DOHH2 (cell line): ENCODE measurements around the gene TCTN1.

Experiments
- H3F3A ChIP-seq: fragments of 200-600 bp; sonication (generic), shearing (Covaris generic); 2 replicates; pipeline ENCODE4 v1.6.0; 2016; ENCODE audit warnings: antibody characterized with exemption, mild to moderate bottlenecking; ENCODE audit not compliant: control insufficient read depth, insufficient read depth
- H3K27ac ChIP-seq: fragments of 200-600 bp; sonication (generic); 2 replicates; pipeline ENCODE4 v1.5.1; 2014; ENCODE audit warnings: low read depth, mild to moderate bottlenecking, low read length, moderate library complexity
- H3K27me3 ChIP-seq: fragments of 200-600 bp; sonication (generic); 2 replicates; pipeline ENCODE4 v1.6.1; 2014; ENCODE audit warnings: mild to moderate bottlenecking, low read length, mixed read lengths; ENCODE audit not compliant: control insufficient read depth
- H3K36me3 ChIP-seq: fragments of 200-600 bp; sonication (generic); 2 replicates; pipeline ENCODE4 v1.6.1; 2014; ENCODE audit warnings: mild to moderate bottlenecking, low read length, moderate library complexity, mixed read lengths; ENCODE audit not compliant: control insufficient read depth
- H3K4me1 ChIP-seq: fragments of 200-600 bp; sonication (generic); 2 replicates; pipeline ENCODE4 v1.6.1; 2014; ENCODE audit warnings: mild to moderate bottlenecking, low read length, mixed read lengths; ENCODE audit not compliant: control insufficient read depth
- H3K4me2 ChIP-seq: fragments of 200-600 bp; sonication (generic); 2 replicates; pipeline ENCODE4 v1.6.0; 2014; ENCODE audit warnings: mild to moderate bottlenecking, low read length, moderate library complexity
- H3K4me3 ChIP-seq: fragments of 200-600 bp; sonication (generic); 2 replicates; pipeline ENCODE4 v1.5.1; 2014; ENCODE audit warnings: mild to moderate bottlenecking, low read length, mixed read lengths
- H3K79me2 ChIP-seq: fragments of 200-600 bp; sonication (generic); 2 replicates; pipeline ENCODE4 v1.6.1; 2014; ENCODE audit warnings: mild to moderate bottlenecking, low read length, mixed read lengths; ENCODE audit not compliant: control insufficient read depth
- H3K9me2 ChIP-seq: fragments of 200-600 bp; sonication (generic); replicated peaks from 2 replicates; pipeline ENCODE4 v1.6.1; 2014; ENCODE audit warnings: mild to moderate bottlenecking, low read length, mixed read lengths; ENCODE audit not compliant: control insufficient read depth
- H3K9me3 ChIP-seq: fragments of 200-600 bp; sonication (generic); 2 replicates; pipeline ENCODE4 v1.6.1; 2014; ENCODE audit warnings: antibody characterized with exemption, low read length, mixed read lengths; ENCODE audit not compliant: control insufficient read depth, insufficient read depth
- H4K20me1 ChIP-seq: fragments of 200-600 bp; sonication (generic); 2 replicates; pipeline ENCODE4 v1.6.0; 2014; ENCODE audit warnings: low read depth, mild to moderate bottlenecking, antibody characterized with exemption, low read length, moderate library complexity; ENCODE audit not compliant: control insufficient read depth, insufficient read depth
- EZH2phosphoT487 ChIP-seq: fragments of 200-600 bp; sonication (generic); IDR thresholded peaks from 2 replicates; pipeline ENCODE4 v1.6.1; 2017; ENCODE audit warnings: borderline replicate concordance, mild to moderate bottlenecking, antibody characterized with exemption, low read length, moderate library complexity, mixed read lengths
- TF ChIP-seq, protein P1 (sequence below): fragments of 200-600 bp; sonication (generic); IDR thresholded peaks from one replicate; pipeline ENCODE4 v1.5.1; 2014; ENCODE audit warnings: antibody characterized with exemption, mild to moderate bottlenecking, low read depth, low read length; ENCODE audit not compliant: poor library complexity, severe bottlenecking

Gene TCTN1

DNA sequence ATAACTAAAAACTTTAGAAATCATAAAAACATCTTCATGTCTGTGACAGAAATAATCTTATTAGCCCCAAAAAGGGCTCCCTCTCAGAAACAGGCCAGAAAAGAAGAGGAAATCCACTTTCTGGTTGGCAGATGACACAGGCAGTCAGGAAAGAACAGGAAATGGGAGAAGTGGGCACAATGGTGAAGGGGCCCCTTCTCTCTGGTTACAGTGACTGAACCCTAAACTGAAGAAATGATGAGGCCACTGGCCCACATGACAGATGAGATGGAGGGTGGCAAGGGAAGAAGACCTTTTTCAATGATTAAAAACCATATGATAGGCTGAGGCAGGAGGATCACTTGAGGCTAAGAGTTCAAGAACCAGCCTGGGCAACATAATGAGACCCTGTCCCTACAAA lies 21.1 kb downstream of the TCTN1 start:
- no peaks in the 10 kb centered on the region for H3K9me2 ChIP-seq
- H3K9me3 ChIP-seq: no peaks in the 10 kb centered on the region
- peak overlapping the region; percentile 5; the same call in 1 of the 2 replicates for H3K4me3 ChIP-seq
- H3K79me2 ChIP-seq: no peaks in the 10 kb centered on the region
- no peak for TF ChIP-seq EZH2phosphoT487
- TF ChIP-seq, protein P1, sequence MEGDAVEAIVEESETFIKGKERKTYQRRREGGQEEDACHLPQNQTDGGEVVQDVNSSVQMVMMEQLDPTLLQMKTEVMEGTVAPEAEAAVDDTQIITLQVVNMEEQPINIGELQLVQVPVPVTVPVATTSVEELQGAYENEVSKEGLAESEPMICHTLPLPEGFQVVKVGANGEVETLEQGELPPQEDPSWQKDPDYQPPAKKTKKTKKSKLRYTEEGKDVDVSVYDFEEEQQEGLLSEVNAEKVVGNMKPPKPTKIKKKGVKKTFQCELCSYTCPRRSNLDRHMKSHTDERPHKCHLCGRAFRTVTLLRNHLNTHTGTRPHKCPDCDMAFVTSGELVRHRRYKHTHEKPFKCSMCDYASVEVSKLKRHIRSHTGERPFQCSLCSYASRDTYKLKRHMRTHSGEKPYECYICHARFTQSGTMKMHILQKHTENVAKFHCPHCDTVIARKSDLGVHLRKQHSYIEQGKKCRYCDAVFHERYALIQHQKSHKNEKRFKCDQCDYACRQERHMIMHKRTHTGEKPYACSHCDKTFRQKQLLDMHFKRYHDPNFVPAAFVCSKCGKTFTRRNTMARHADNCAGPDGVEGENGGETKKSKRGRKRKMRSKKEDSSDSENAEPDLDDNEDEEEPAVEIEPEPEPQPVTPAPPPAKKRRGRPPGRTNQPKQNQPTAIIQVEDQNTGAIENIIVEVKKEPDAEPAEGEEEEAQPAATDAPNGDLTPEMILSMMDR: no peak
- H3K27me3 ChIP-seq: no peaks in the 10 kb centered on the region
- H3K36me3 ChIP-seq: 0 out of 2 replicates have a peak, but pooled peaks cover 3% of the 10 kb centered on the region
- peak overlapping the region; percentile 53 for H3K27ac ChIP-seq
- H3K4me2 ChIP-seq: peak overlapping the region; percentile 55
- H3F3A ChIP-seq: peaks cover 10% of the 10 kb centered on the region
- H4K20me1 ChIP-seq: no peaks in the 10 kb centered on the region
- peaks cover 85% of the 10 kb centered on the region for H3K4me1 ChIP-seq

DNA sequence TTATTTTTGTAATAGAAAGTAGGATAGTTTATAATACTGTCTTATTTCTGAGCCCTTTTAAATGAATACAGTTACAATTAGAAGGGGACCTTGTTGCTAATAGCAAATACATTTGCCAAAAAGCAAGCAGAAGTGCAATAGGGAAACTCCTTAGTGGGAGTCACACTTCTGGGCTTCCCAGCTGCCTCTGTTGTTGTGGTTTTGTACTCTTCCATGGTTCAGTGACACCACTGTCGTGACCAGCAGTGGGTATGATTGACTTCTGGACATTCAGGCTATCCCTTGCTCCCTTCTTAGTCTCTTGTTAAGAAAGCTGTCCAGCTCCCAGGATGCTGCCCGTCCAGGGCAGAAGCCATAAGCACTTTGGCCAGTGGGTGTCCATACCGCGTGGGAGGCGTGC lies 22.6 kb downstream of the TCTN1 start:
- Histone ChIP-seq H3K79me2 (no peaks in the 10 kb centered on the region), H4K20me1 (no peaks in the 10 kb centered on the region), H3K36me3 (peaks cover 10% of the 10 kb centered on the region), H3K9me2 (no peaks in the 10 kb centered on the region), H3K4me2 (peak overlapping the region; percentile 55), H3K9me3 (no peaks in the 10 kb centered on the region), H3K4me1 (peaks cover 99% of the 10 kb centered on the region), H3K4me3 (peak overlapping the region; percentile 32), H3K27ac (peak overlapping the region; percentile 53), H3K27me3 (no peaks in the 10 kb centered on the region), H3F3A (peaks cover 10% of the 10 kb centered on the region)
- no peak for TF ChIP-seq EZH2phosphoT487
- TF ChIP-seq, protein P1: no peak

DNA sequence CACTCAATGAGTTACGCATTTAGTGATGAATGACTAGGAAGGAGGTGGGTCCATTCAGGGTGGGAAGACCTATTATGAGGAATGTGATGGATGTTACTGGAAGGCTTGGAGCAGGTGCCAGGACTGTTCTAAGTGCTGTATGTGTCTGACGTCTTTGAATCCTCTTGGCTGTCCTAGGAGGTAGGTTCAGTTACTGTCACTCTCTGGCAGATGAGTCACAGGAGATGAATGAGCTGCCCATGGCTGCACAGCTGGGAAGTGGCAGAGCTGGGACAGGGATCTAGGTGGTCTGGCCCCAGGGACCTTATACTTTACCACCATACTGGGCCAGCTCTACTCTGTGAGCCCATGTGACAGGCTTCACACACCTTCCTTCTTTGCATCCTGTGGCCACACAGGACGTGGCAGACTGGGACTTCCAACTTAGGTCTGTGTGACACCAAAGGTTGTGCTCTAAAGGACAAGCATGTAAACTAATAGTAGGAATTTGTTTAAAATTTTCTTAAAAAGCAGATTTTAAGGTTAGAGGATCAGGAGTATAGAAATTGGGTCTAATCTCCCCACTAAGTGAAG lies 24.0 kb downstream of the TCTN1 start:
- Histone ChIP-seq H3K4me2 (peak overlapping the region; percentile 45), H3K27ac (0 out of 2 replicates have a peak overlapping the region, but pooled peaks have one; percentile 53), H4K20me1 (no peaks in the 10 kb centered on the region), H3K36me3 (peaks cover 10% of the 10 kb centered on the region), H3K9me3 (no peaks in the 10 kb centered on the region), H3F3A (peaks cover 10% of the 10 kb centered on the region), H3K27me3 (no peaks in the 10 kb centered on the region), H3K4me3 (0 out of 2 replicates have a peak overlapping the region, but pooled peaks have one; percentile 7), H3K9me2 (no peaks in the 10 kb centered on the region), H3K79me2 (no peaks in the 10 kb centered on the region), H3K4me1 (peaks cover 100% of the 10 kb centered on the region)
- TF ChIP-seq EZH2phosphoT487: no peak

DNA sequence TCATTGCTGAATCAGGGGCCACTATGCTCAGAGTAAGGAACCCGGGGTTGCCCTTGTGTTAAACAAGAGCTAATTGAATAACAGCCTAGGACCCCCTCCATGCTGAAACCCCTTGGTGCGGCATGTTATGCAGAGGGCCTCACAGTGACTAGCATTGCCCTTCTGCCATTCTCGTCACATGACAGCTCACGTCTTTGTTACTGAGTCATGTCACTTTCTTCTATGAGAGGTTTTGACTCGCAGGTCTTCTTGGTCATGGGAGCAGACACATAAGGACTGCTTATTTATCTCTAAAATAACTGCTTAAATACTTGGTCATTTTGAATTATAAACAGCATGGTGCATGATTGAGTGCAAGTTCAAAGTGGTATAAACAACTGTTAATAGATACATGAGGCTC lies 24.9 kb downstream of the TCTN1 start:
- Histone ChIP-seq H3K27ac (no peak overlapping the region), H3K4me3 (no peak overlapping the region), H3K4me1 (peaks cover 100% of the 10 kb centered on the region), H4K20me1 (no peaks in the 10 kb centered on the region), H3F3A (peaks cover 6% of the 10 kb centered on the region), H3K9me3 (no peaks in the 10 kb centered on the region), H3K36me3 (peaks cover 10% of the 10 kb centered on the region), H3K4me2 (peak overlapping the region; percentile 45), H3K79me2 (no peaks in the 10 kb centered on the region), H3K27me3 (no peaks in the 10 kb centered on the region), H3K9me2 (no peaks in the 10 kb centered on the region)
- TF ChIP-seq, protein P1: no peak
- TF ChIP-seq EZH2phosphoT487: no peak
